GM18909 (cell line): ENCODE measurements around the gene PPM1H.
"Not testable (repeated sequence)": the region's sequence is repeated elsewhere in the genome, so short reads cannot be mapped to it uniquely, and the experiment has no call there.

Experiments used
- ATAC-seq: cut with Tn5 transposase; IDR thresholded peaks from one replicate; pipeline ENCODE4 v1.9.1; 2021; ENCODE audit warnings: mild to moderate bottlenecking; ENCODE audit not compliant: unreplicated experiment, poor library complexity

Gene PPM1H

GRCh38 chr12:62749586-62749985 lies 185.4 kb downstream of the PPM1H start:
- ATAC-seq, result no peak

GRCh38 chr12:62748941-62749468 lies 185.9 kb downstream of the PPM1H start:
- ATAC-seq, result no peak

- no peak for ATAC-seq
Observed at GRCh38 chr12:62744551-62744950, 190.4 kb downstream of the PPM1H start.

GRCh38 chr12:62739266-62740015 lies 195.5 kb downstream of the PPM1H start:
- ATAC-seq, result no peak

- ATAC-seq, result no peak
Observed at GRCh38 chr12:62738616-62739015, 196.3 kb downstream of the PPM1H start.

- no peak for ATAC-seq
Observed at GRCh38 chr12:62738105-62738504, 196.8 kb downstream of the PPM1H start.

GRCh38 chr12:62737615-62738014 lies 197.3 kb downstream of the PPM1H start:
- no peak for ATAC-seq

- ATAC-seq, result no peak
Observed at GRCh38 chr12:62737188-62737587, 197.8 kb downstream of the PPM1H start.

- ATAC-seq, result no peak
Observed at GRCh38 chr12:62736596-62736995, 198.4 kb downstream of the PPM1H start.

- no peak for ATAC-seq
Observed at GRCh38 chr12:62732861-62733427, 202.0 kb downstream of the PPM1H start.

- ATAC-seq, result no peak
Observed at GRCh38 chr12:62731055-62731820, 203.7 kb downstream of the PPM1H start.

- no peak for ATAC-seq
Observed at GRCh38 chr12:62730649-62731048, 204.3 kb downstream of the PPM1H start.

- ATAC-seq, result not testable (repeated sequence)
Observed at GRCh38 chr12:62729579-62730544, 205.1 kb downstream of the PPM1H start.

- ATAC-seq, result no peak
Observed at GRCh38 chr12:62728741-62729140, 206.2 kb downstream of the PPM1H start.

GRCh38 chr12:62726471-62726980 lies 208.4 kb downstream of the PPM1H start:
- ATAC-seq, result no peak

- no peak for ATAC-seq
Observed at GRCh38 chr12:62725781-62726180, 209.2 kb downstream of the PPM1H start.

- no peak for ATAC-seq
Observed at GRCh38 chr12:62724947-62725451, 210.0 kb downstream of the PPM1H start.

- ATAC-seq, result no peak
Observed at GRCh38 chr12:62724285-62724684, 210.7 kb downstream of the PPM1H start.

GRCh38 chr12:62722971-62723680 lies 211.8 kb downstream of the PPM1H start:
- no peak for ATAC-seq
